ENCODE data around the gene GTF2A1. TPM values are rescaled to one million over a fixed set of nuclear protein-coding genes. Genes with fewer than 3 reads are reported as not detected.

Gene GTF2A1
- total RNA-seq, 2 donors from 2014 or later = 21.2 to 54.9 TPM

DNA sequence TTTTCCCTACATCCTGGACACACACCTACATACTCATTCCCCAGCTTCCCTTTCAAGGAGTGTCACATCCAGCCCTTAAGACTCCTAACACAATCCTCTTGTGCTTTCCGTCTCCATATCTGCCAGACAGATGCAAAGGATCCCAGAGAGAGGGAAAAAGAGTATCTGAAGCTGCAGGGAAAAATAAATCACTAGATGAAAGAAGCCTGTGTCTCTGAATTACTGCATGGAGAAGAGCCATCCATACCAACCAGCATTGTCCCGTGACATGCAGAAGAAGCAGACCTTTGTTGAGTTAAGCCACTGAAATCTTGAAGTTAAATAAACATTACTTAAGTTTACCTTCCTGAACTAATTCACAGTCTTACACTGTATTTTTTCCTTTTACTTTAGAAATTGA, 54.6 kb downstream of the GTF2A1 start:
- H3K27ac ChIP-seq = no peak overlapping the region
- WGBS = 78% methylated on average over 2 of the region's 2 CpGs

DNA sequence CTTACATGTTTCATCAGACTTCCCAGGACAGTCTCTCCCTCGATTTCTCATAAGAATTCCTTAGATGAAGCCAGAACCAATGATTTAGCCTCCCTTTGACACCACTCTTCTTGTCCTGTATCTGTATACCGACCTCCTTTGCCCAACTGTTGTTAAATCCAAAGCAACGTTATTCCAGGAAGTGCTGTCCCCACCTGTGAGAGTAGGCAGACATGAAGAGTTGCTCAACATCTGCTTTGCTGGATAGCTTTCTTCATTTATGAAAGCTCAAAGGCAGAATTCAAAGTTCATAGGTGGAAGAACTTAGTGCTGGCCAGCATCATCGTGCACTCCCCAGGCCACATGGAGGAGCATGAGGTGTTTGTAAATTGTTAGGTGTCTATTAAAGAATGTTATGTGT, 55.6 kb downstream of the GTF2A1 start:
- no peaks in the 10 kb centered on the region for H3K9me3 ChIP-seq
- WGBS = 58% methylated on average over 4 of the region's 4 CpGs
- DNase-seq (ENCODE audit: low spot score) = no peak
- no peak overlapping the region for H3K4me3 ChIP-seq
- H3K4me1 ChIP-seq (replicated peaks) = no peaks in the 10 kb centered on the region
- H3K36me3 ChIP-seq = no peaks in the 10 kb centered on the region
- H3K27me3 ChIP-seq (replicated peaks; ENCODE audit: insufficient read depth) = no peaks in the 10 kb centered on the region
- no peak overlapping the region for H3K27ac ChIP-seq
- TF ChIP-seq POLR2AphosphoS5 (IDR thresholded peaks at IDR 0.05) = no peak
- no peak for TF ChIP-seq POLR2A (IDR thresholded peaks at IDR 0.05)
- no peak for TF ChIP-seq CTCF (IDR thresholded peaks at IDR 0.05)
- intact Hi-C loops (cut with DNase I) = no loop called here

More for the DNA sequence above, 54.6 kb downstream of the GTF2A1 start:
- DNase-seq (ENCODE audit: low spot score) = no peak
- intact Hi-C loops (cut with DNase I) = no loop called here
- TF ChIP-seq POLR2A (IDR thresholded peaks at IDR 0.05) = no peak
- no peak for TF ChIP-seq POLR2AphosphoS5 (IDR thresholded peaks at IDR 0.05)
- no peak for TF ChIP-seq CTCF (IDR thresholded peaks at IDR 0.05)
- Histone ChIP-seq H3K9me3 (no peaks in the 10 kb centered on the region), H3K27me3 (replicated peaks; ENCODE audit: insufficient read depth) (no peaks in the 10 kb centered on the region), H3K4me3 (no peak overlapping the region), H3K4me1 (replicated peaks) (no peaks in the 10 kb centered on the region), H3K36me3 (no peaks in the 10 kb centered on the region)

GRCh38 chr14:81164167-81164774, 56.5 kb downstream of the GTF2A1 start:
- Histone ChIP-seq H3K4me3 (no peak overlapping the region), H3K27me3 (replicated peaks; ENCODE audit: insufficient read depth) (no peaks in the 10 kb centered on the region), H3K27ac (no peak overlapping the region), H3K9me3 (no peaks in the 10 kb centered on the region), H3K4me1 (replicated peaks) (no peaks in the 10 kb centered on the region), H3K36me3 (no peaks in the 10 kb centered on the region)
- intact Hi-C loops (cut with DNase I) = no loop called here
- 0% methylated on average over 1 of the region's 1 CpG for WGBS
- TF ChIP-seq CTCF (IDR thresholded peaks at IDR 0.05) (peak in 2 of 4 experiments; percentile 36 to 59), POLR2A (IDR thresholded peaks at IDR 0.05) (no peak), POLR2AphosphoS5 (IDR thresholded peaks at IDR 0.05) (no peak)
- peak; percentile 16 for DNase-seq (ENCODE audit: low spot score)

DNA sequence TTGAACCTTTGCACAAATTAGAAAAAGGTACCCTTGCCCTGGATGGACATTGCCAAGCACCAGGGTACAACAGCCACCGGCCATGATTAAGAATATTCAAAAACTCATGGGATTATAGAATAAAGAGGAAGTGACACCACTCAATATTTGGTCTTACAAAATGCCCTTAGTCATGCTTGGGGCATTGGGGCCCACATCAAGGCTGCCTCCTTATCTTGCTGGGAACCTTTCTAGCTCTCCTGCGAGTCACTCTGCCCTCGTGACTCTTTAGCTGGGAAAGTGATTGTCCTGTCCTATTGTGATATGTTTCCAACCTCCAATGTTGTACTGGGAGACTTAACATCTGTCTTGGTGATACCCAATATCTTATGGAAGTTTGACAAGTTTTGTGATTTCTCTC, 57.8 kb downstream of the GTF2A1 start:
- WGBS = 96% methylated on average over 3 of the region's 3 CpGs
- no peak for DNase-seq (ENCODE audit: low spot score)
- H3K27me3 ChIP-seq (replicated peaks; ENCODE audit: insufficient read depth) = no peaks in the 10 kb centered on the region
- H3K27ac ChIP-seq = no peak overlapping the region
- intact Hi-C loops (cut with DNase I) = no loop called here
- H3K9me3 ChIP-seq = no peaks in the 10 kb centered on the region
- TF ChIP-seq POLR2A (IDR thresholded peaks at IDR 0.05) = no peak
- no peak for TF ChIP-seq CTCF (IDR thresholded peaks at IDR 0.05)
- TF ChIP-seq POLR2AphosphoS5 (IDR thresholded peaks at IDR 0.05) = no peak
- no peaks in the 10 kb centered on the region for H3K4me1 ChIP-seq (replicated peaks)
- H3K36me3 ChIP-seq = no peaks in the 10 kb centered on the region
- no peak overlapping the region for H3K4me3 ChIP-seq

- TF ChIP-seq POLR2A (IDR thresholded peaks at IDR 0.05) = no peak
- TF ChIP-seq POLR2AphosphoS5 (IDR thresholded peaks at IDR 0.05) = no peak
- TF ChIP-seq CTCF (IDR thresholded peaks at IDR 0.05) = no peak
- Histone ChIP-seq H3K4me3 (no peak overlapping the region), H3K4me1 (replicated peaks) (no peaks in the 10 kb centered on the region), H3K9me3 (no peaks in the 10 kb centered on the region), H3K27me3 (replicated peaks; ENCODE audit: insufficient read depth) (no peaks in the 10 kb centered on the region), H3K36me3 (no peaks in the 10 kb centered on the region), H3K27ac (no peak overlapping the region)
- intact Hi-C loops (cut with DNase I) = no loop called here
- no peak for DNase-seq (ENCODE audit: low spot score)
- 37% methylated on average over 1 of the region's 1 CpG for WGBS
These were observed 59.0 kb downstream of the GTF2A1 start for GRCh38 chr14:81161749-81162148.

Measured in prostate gland (tissue), 2 donors.